ENCODE data around the gene BTK.

Gene BTK

GRCh38 chrX:101391831-101392230 lies 5.8 kb upstream of the BTK start:
- Histone ChIP-seq H3K9me3 (ENCODE audit: control insufficient read depth, low read depth, low read length) (no peaks in the 10 kb centered on the region), H3K4me1 (ENCODE audit: control insufficient read depth, low read depth, low read length) (peaks cover 18% of the 10 kb centered on the region), H3K36me3 (ENCODE audit: control insufficient read depth, low read depth, low read length) (peaks cover 50% of the 10 kb centered on the region), H3K27me3 (ENCODE audit: control insufficient read depth, insufficient read depth, low read length) (no peaks in the 10 kb centered on the region), H3K27ac (ENCODE audit: low read length) (peak overlapping the region; percentile 98), H3K4me3 (ENCODE audit: low read length) (peak overlapping the region; percentile 99), H3K9ac (ENCODE audit: low read length) (peak overlapping the region; percentile 100)

- Histone ChIP-seq H3K36me3 (ENCODE audit: control insufficient read depth, low read depth, low read length) (peaks cover 45% of the 10 kb centered on the region), H3K4me3 (ENCODE audit: low read length) (peak within 1 kb of the TSS; percentile 99), H3K4me1 (ENCODE audit: control insufficient read depth, low read depth, low read length) (peaks cover 23% of the 10 kb centered on the region), H3K27ac (ENCODE audit: low read length) (peak within 1 kb of the TSS; percentile 98), H3K27me3 (ENCODE audit: control insufficient read depth, insufficient read depth, low read length) (no peaks in the 10 kb centered on the region), H3K9me3 (ENCODE audit: control insufficient read depth, low read depth, low read length) (no peaks in the 10 kb centered on the region), H3K9ac (ENCODE audit: low read length) (peak within 1 kb of the TSS; percentile 100)
These were observed 4.9 kb upstream of the BTK start, which contains the start of gene RPL36A for GRCh38 chrX:101390664-101391525. Gene RPL36A (plus strand): TSS chrX:101391011. CDS start chrX:101391044, 33 bp downstream.

GRCh38 chrX:101388604-101389003 lies 2.6 kb upstream of the BTK start:
- Histone ChIP-seq H3K27me3 (ENCODE audit: control insufficient read depth, insufficient read depth, low read length) (no peaks in the 10 kb centered on the region), H3K4me1 (ENCODE audit: control insufficient read depth, low read depth, low read length) (peaks cover 23% of the 10 kb centered on the region), H3K9ac (ENCODE audit: low read length) (no peak overlapping the region), H3K9me3 (ENCODE audit: control insufficient read depth, low read depth, low read length) (no peaks in the 10 kb centered on the region), H3K4me3 (ENCODE audit: low read length) (no peak overlapping the region), H3K27ac (ENCODE audit: low read length) (no peak overlapping the region), H3K36me3 (ENCODE audit: control insufficient read depth, low read depth, low read length) (peaks cover 25% of the 10 kb centered on the region)

GRCh38 chrX:101386542-101386885 lies 523 bp upstream of the BTK start:
- H3K9ac ChIP-seq (ENCODE audit: low read length) = no peak overlapping the region
- no peak overlapping the region for H3K27ac ChIP-seq (ENCODE audit: low read length)

GRCh38 chrX:101385026-101385684 lies 836 bp downstream of the BTK start:
- Histone ChIP-seq H3K9ac (ENCODE audit: low read length) (no peak overlapping the region), H3K4me3 (ENCODE audit: low read length) (no peak overlapping the region), H3K36me3 (ENCODE audit: control insufficient read depth, low read depth, low read length) (no peaks in the 10 kb centered on the region), H3K4me1 (ENCODE audit: control insufficient read depth, low read depth, low read length) (peaks cover 15% of the 10 kb centered on the region), H3K9me3 (ENCODE audit: control insufficient read depth, low read depth, low read length) (no peaks in the 10 kb centered on the region), H3K27ac (ENCODE audit: low read length) (no peak overlapping the region), H3K27me3 (ENCODE audit: control insufficient read depth, insufficient read depth, low read length) (no peaks in the 10 kb centered on the region)

More at GRCh38 chrX:101386542-101386885, 523 bp upstream of the BTK start:
- H3K27me3 ChIP-seq (ENCODE audit: control insufficient read depth, insufficient read depth, low read length) = no peaks in the 10 kb centered on the region
- H3K36me3 ChIP-seq (ENCODE audit: control insufficient read depth, low read depth, low read length) = peaks cover 4% of the 10 kb centered on the region
- peaks cover 19% of the 10 kb centered on the region for H3K4me1 ChIP-seq (ENCODE audit: control insufficient read depth, low read depth, low read length)
- no peaks in the 10 kb centered on the region for H3K9me3 ChIP-seq (ENCODE audit: control insufficient read depth, low read depth, low read length)
- no peak overlapping the region for H3K4me3 ChIP-seq (ENCODE audit: low read length)

GRCh38 chrX:101383679-101384205 lies 2.2 kb downstream of the BTK start:
- H3K4me1 ChIP-seq (ENCODE audit: control insufficient read depth, low read depth, low read length) = peaks cover 10% of the 10 kb centered on the region
- H3K27me3 ChIP-seq (ENCODE audit: control insufficient read depth, insufficient read depth, low read length) = no peaks in the 10 kb centered on the region
- no peaks in the 10 kb centered on the region for H3K9me3 ChIP-seq (ENCODE audit: control insufficient read depth, low read depth, low read length)
- no peaks in the 10 kb centered on the region for H3K36me3 ChIP-seq (ENCODE audit: control insufficient read depth, low read depth, low read length)
- H3K9ac ChIP-seq (ENCODE audit: low read length) = no peak overlapping the region
- no peak overlapping the region for H3K4me3 ChIP-seq (ENCODE audit: low read length)
- no peak overlapping the region for H3K27ac ChIP-seq (ENCODE audit: low read length)

- no peak overlapping the region for H3K4me3 ChIP-seq (ENCODE audit: low read length)
- no peak overlapping the region for H3K27ac ChIP-seq (ENCODE audit: low read length)
- H3K9me3 ChIP-seq (ENCODE audit: control insufficient read depth, low read depth, low read length) = no peaks in the 10 kb centered on the region
- H3K4me1 ChIP-seq (ENCODE audit: control insufficient read depth, low read depth, low read length) = peaks cover 2% of the 10 kb centered on the region
- no peak overlapping the region for H3K9ac ChIP-seq (ENCODE audit: low read length)
- H3K36me3 ChIP-seq (ENCODE audit: control insufficient read depth, low read depth, low read length) = no peaks in the 10 kb centered on the region
- H3K27me3 ChIP-seq (ENCODE audit: control insufficient read depth, insufficient read depth, low read length) = no peaks in the 10 kb centered on the region
These were observed 8.4 kb downstream of the BTK start for GRCh38 chrX:101377547-101377946.

- no peaks in the 10 kb centered on the region for H3K27me3 ChIP-seq (ENCODE audit: control insufficient read depth, insufficient read depth, low read length)
- H3K4me3 ChIP-seq (ENCODE audit: low read length) = no peak overlapping the region
- no peaks in the 10 kb centered on the region for H3K9me3 ChIP-seq (ENCODE audit: control insufficient read depth, low read depth, low read length)
- H3K27ac ChIP-seq (ENCODE audit: low read length) = no peak overlapping the region
- no peaks in the 10 kb centered on the region for H3K4me1 ChIP-seq (ENCODE audit: control insufficient read depth, low read depth, low read length)
- H3K9ac ChIP-seq (ENCODE audit: low read length) = no peak overlapping the region
- H3K36me3 ChIP-seq (ENCODE audit: control insufficient read depth, low read depth, low read length) = no peaks in the 10 kb centered on the region
These were observed 15.0 kb downstream of the BTK start for GRCh38 chrX:101370888-101371504.

GRCh38 chrX:101369687-101370086 lies 16.3 kb downstream of the BTK start:
- Histone ChIP-seq H3K27ac (ENCODE audit: low read length) (no peak overlapping the region), H3K4me3 (ENCODE audit: low read length) (no peak overlapping the region), H3K36me3 (ENCODE audit: control insufficient read depth, low read depth, low read length) (no peaks in the 10 kb centered on the region), H3K4me1 (ENCODE audit: control insufficient read depth, low read depth, low read length) (no peaks in the 10 kb centered on the region), H3K9ac (ENCODE audit: low read length) (no peak overlapping the region), H3K9me3 (ENCODE audit: control insufficient read depth, low read depth, low read length) (no peaks in the 10 kb centered on the region), H3K27me3 (ENCODE audit: control insufficient read depth, insufficient read depth, low read length) (no peaks in the 10 kb centered on the region)

- no peaks in the 10 kb centered on the region for H3K36me3 ChIP-seq (ENCODE audit: control insufficient read depth, low read depth, low read length)
- no peak overlapping the region for H3K27ac ChIP-seq (ENCODE audit: low read length)
These were observed 17.2 kb downstream of the BTK start for GRCh38 chrX:101368800-101369199.

GRCh38 chrX:101365301-101365795 lies 20.6 kb downstream of the BTK start:
- Histone ChIP-seq H3K27ac (ENCODE audit: low read length) (no peak overlapping the region), H3K4me3 (ENCODE audit: low read length) (no peak overlapping the region), H3K9me3 (ENCODE audit: control insufficient read depth, low read depth, low read length) (no peaks in the 10 kb centered on the region), H3K36me3 (ENCODE audit: control insufficient read depth, low read depth, low read length) (no peaks in the 10 kb centered on the region), H3K27me3 (ENCODE audit: control insufficient read depth, insufficient read depth, low read length) (no peaks in the 10 kb centered on the region), H3K9ac (ENCODE audit: low read length) (no peak overlapping the region), H3K4me1 (ENCODE audit: control insufficient read depth, low read depth, low read length) (no peaks in the 10 kb centered on the region)

More at GRCh38 chrX:101368800-101369199, 17.2 kb downstream of the BTK start:
- Histone ChIP-seq H3K27me3 (ENCODE audit: control insufficient read depth, insufficient read depth, low read length) (no peaks in the 10 kb centered on the region), H3K4me1 (ENCODE audit: control insufficient read depth, low read depth, low read length) (no peaks in the 10 kb centered on the region), H3K4me3 (ENCODE audit: low read length) (no peak overlapping the region), H3K9me3 (ENCODE audit: control insufficient read depth, low read depth, low read length) (no peaks in the 10 kb centered on the region), H3K9ac (ENCODE audit: low read length) (no peak overlapping the region)

Data from iPS-18a (cell line).